Heart left ventricle (tissue), 16 donors: ENCODE data around the gene AFAP1L1. TPM values are rescaled to one million over a fixed set of nuclear protein-coding genes. Genes with fewer than 3 reads are reported as not detected.
A peak's percentile ranks its signal among the peaks of the same experiment; 100 is the strongest.

Experiments used
- ATAC-seq, 4 donors: fragments of 200-7000 bp; cut with Tn5 transposase; one replicate each; pipeline ENCODE4 v1.9.1; 2020 to 2022; ENCODE audit warnings: moderate library complexity in 4 of 4, mild to moderate bottlenecking in 3 of 4, moderate number of reproducible peaks in 1 of 4
- DNase-seq, 5 donors: peaks; one replicate each; pipeline ENCODE4 v3.0.0-alpha.2; 2020
- H3K27ac ChIP-seq, 12 donors: fragments of 200-600 bp; sonication (generic) in 4 of 12; one replicate each; pipeline versions ENCODE4 v1.5.0 to v1.8.0; 2016 to 2022; ENCODE audit warnings: mild to moderate bottlenecking in 2 of 12
- H3K27me3 ChIP-seq, 9 donors: fragments of 200-600 bp; sonication (generic) in 2 of 9; one replicate each; pipeline versions ENCODE4 v1.5.1 to v1.8.0; 2016 to 2022; ENCODE audit warnings: mild to moderate bottlenecking in 3 of 9
- H3K36me3 ChIP-seq, 9 donors: fragments of 200-600 bp; sonication (generic) in 2 of 9; one replicate each; pipeline versions ENCODE4 v1.5.0 to v1.8.0; 2018 to 2022; ENCODE audit warnings: mild to moderate bottlenecking in 2 of 9
- H3K4me1 ChIP-seq, 12 donors: fragments of 200-600 bp; sonication (generic) in 4 of 12; one replicate each; pipeline versions ENCODE4 v1.5.0 to v1.8.0; 2016 to 2022; ENCODE audit warnings: mild to moderate bottlenecking in 3 of 12
- H3K4me3 ChIP-seq, 12 donors: fragments of 200-600 bp; sonication (generic) in 4 of 12; one replicate each; pipeline versions ENCODE4 v1.5.0 to v1.8.0; 2017 to 2022; ENCODE audit warnings: mild to moderate bottlenecking in 9 of 12, moderate library complexity in 4 of 12
- H3K9me3 ChIP-seq, 12 donors: fragments of 200-600 bp; sonication (generic) in 4 of 12; one replicate each; pipeline versions ENCODE4 v1.5.0 to v1.8.0; 2016 to 2022; ENCODE audit warnings: mild to moderate bottlenecking in 1 of 12
- CTCF ChIP-seq, 12 donors: fragments of 200-600 bp; sonication (generic) in 4 of 12; IDR thresholded peaks; one replicate each; pipeline versions ENCODE4 v1.5.0 to v1.8.0; 2018 to 2022; ENCODE audit warnings: antibody characterized with exemption in 12 of 12, mild to moderate bottlenecking in 5 of 12
- POLR2A ChIP-seq, 2 donors: fragments of 450-650 bp; IDR thresholded peaks; one replicate each; pipeline ENCODE4 v1.6.1; 2017; ENCODE audit warnings: antibody characterized with exemption in 2 of 2, mild to moderate bottlenecking in 2 of 2, moderate library complexity in 2 of 2
- WGBS, 4 donors: extraction: QIAGEN DNeasy Blood & Tissue Kit in 2 of 4; methylation state at CpG; one replicate each; pipeline versions ENCODE4 v1.1.5 to v1.1.7; 2013 to 2018; 5-methylcytosine and 5-hydroxymethylcytosine counted together
- intact Hi-C, 10 donors: fragments of 100-400 bp; cut with DNase I; formaldehyde crosslinking; loops; one replicate each; pipeline versions ENCODE4 v1.11.1 to v1.14.2; 2022
- polyA plus RNA-seq, 2 donors: library from polyadenylated mRNA; stranded (reverse); fragments of 200-250 nt; gene quantifications; one replicate each; pipeline ENCODE4 v1.2.3, GENCODE V29; 2013
- total RNA-seq, 9 donors: library from RNA; depleted of rRNA in 2 of 9; stranded (reverse); fragments of >200 nt in 2 of 9; fragmentation: NEBNext Ultra II Directional in 3 of 9; extraction: Animal tissue kit (Norgen Biotek cat#: 25700) in 3 of 9; gene quantifications; one replicate each; pipeline versions ENCODE4 v1.1.0 to v1.2.4, GENCODE V29; 2016 to 2023
- donor health status: ischemic (EF 13 %, LVEDD 7.1; RV severe dilation, severe dysfunction).
- donor health status: healthy with polysubstance abuse.
- donor health status: DM: no; HTN: yes; CAD: no.
- donor health status: DM: no; HTN: no; CAD: no.
- donor health status: ischemic (EF 25% LVEDD 6.9; RV normal size, moderate dysfunction).
- donor health status: ischemic (EF 25% LVEDD 5.7; RV mildly dilated, moderate dysfunction).
- donor health status: healthy.
- donor health status: DM: yes; HTN: yes; CAD: no.
- donor health status: ischemic (EF 35%, LVEDD 5.7; RV mildly dilated, moderate dysfunction).
- donor health status: nonischemic (EF 11% LVEDD 7.7; RV severe dilation, severe dysfunction).
- donor health status: DM: yes; HTN: yes; CAD: no.
- donor health status: PGD.
- donor health status: ischemic (EF 29% LVEDD 5.4; RV normal size, mild dysfunction).
- donor health status: nonischemic (EF 23%, LVEDD 6.1; RV moderate dilation, normal function).

The AFAP1L1 gene
- total and polyA plus RNA-seq, 11 donors: 30.4 to 57.7 (median 45.0) TPM

DNA sequence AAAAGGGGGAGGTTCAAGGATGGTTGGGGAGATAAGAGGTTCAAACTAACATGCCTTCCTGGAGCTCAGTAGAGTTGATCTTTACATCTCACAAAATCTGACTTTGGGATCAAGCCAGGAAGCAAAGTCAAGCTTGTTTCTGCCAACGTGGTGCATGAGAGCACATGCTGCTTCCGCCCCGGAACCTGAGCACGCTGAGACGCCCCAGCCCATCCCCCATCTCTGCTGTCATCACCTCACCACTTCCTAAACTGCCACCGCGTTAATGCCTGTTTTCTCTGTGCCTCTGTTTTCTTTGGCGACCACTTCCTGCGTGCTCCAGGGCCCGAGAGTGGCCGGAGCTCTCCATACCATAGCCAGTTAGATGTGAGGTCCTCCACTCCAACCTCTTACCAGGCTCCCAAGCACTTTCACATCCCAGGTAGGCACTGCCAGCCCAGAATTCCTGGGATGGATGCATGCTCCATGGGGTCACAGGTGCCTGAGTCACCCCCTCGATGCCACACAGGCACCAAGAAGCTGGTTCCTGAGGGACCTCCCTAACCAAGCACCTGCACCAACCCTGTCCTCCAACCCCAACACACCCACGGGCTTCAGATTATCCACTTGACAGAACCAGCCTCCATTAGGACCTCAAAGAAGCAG lies 31.2 kb upstream of the AFAP1L1 start:
- H3K4me3 ChIP-seq: no peak overlapping the region
- H3K36me3 ChIP-seq: peaks cover 0 to 98% (median 92%) of the 10 kb centered on the region in 9 donors
- ATAC-seq (no peak), DNase-seq (peak in 2 of 5 donors; percentile 34 to 68)
- H3K27me3 ChIP-seq: no peaks in the 10 kb centered on the region
- 65 to 79% (median 74%) methylated on average over 13 of the region's 13 CpGs for WGBS, 4 donors
- intact Hi-C loops: loop anchor here in 1 of 10 donors (10.0 kb wide), 1 partner anchor 506 kb away; no protein-coding TSS in a partner anchor
- peaks cover 0 to 17% (median 3%) of the 10 kb centered on the region in 12 donors for H3K4me1 ChIP-seq
- TF ChIP-seq POLR2A (IDR thresholded peaks at IDR 0.05): no peak
- TF ChIP-seq CTCF (IDR thresholded peaks at IDR 0.05): no peak
- peak overlapping the region in 1 of 12 donors; percentile 24 for H3K27ac ChIP-seq
- no peaks in the 10 kb centered on the region for H3K9me3 ChIP-seq

DNA sequence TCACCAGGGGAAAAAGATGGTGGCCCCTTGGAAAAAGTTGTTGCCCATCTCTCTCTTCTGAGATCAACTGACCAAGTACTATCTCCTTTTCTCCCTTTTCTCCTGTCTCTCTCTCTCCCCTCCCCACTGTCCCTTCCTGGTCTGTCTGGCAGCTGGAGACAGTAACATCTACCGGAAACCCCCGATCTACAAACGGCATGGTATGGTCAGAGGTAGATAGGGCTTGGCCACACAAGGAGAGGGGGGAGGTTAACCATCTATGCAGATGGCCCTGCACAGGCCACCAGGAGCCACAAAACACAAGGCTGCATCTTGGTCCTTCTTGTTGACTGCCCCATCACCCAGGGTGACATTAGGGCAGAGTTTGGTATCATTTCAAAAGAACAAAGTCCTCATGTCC lies 29.3 kb upstream of the AFAP1L1 start:
- Histone ChIP-seq H3K4me3 (no peak overlapping the region), H3K9me3 (no peaks in the 10 kb centered on the region), H3K27me3 (no peaks in the 10 kb centered on the region), H3K4me1 (peaks cover 0 to 5% (median 0%) of the 10 kb centered on the region in 12 donors), H3K36me3 (peaks cover 2 to 100% (median 95%) of the 10 kb centered on the region in 9 donors), H3K27ac (no peak overlapping the region)
- 71 to 92% (median 87%) methylated on average over 3 of the region's 3 CpGs for WGBS, 4 donors
- TF ChIP-seq POLR2A (IDR thresholded peaks at IDR 0.05) (no peak), CTCF (IDR thresholded peaks at IDR 0.05) (no peak)
- DNase-seq (no peak), ATAC-seq (no peak)
- intact Hi-C loops: loop anchor here in 1 of 10 donors (10.0 kb wide), 1 partner anchor 508 kb away; no protein-coding TSS in a partner anchor

GRCh38 chr5:149246906-149247305 lies 24.8 kb upstream of the AFAP1L1 start:
- 93 to 96% (median 95%) methylated on average over 4 of the region's 4 CpGs for WGBS, 4 donors
- H3K27ac ChIP-seq: no peak overlapping the region
- intact Hi-C loops: loop anchor here in 1 of 10 donors (10.0 kb wide), 1 partner anchor 512 kb away; no protein-coding TSS in a partner anchor

More at GRCh38 chr5:149246906-149247305, 24.8 kb upstream of the AFAP1L1 start:
- H3K9me3 ChIP-seq: no peaks in the 10 kb centered on the region
- H3K4me3 ChIP-seq: no peak overlapping the region
- no peak for DNase-seq
- H3K36me3 ChIP-seq: peaks cover 5 to 100% (median 94%) of the 10 kb centered on the region in 9 donors
- ATAC-seq: no peak
- TF ChIP-seq POLR2A (IDR thresholded peaks at IDR 0.05) (no peak), CTCF (IDR thresholded peaks at IDR 0.05) (no peak)
- H3K4me1 ChIP-seq: no peaks in the 10 kb centered on the region
- no peaks in the 10 kb centered on the region for H3K27me3 ChIP-seq
